DMS 273 treated with DMSO at 0.1 percent for 48 hours (cell line): ENCODE data around the gene LSM7.

ENCODE experiments used
- DNase-seq: peaks from one replicate; lab custom pipeline; 2025; lab: John Stamatoyannopoulos, UW

Gene LSM7

DNA sequence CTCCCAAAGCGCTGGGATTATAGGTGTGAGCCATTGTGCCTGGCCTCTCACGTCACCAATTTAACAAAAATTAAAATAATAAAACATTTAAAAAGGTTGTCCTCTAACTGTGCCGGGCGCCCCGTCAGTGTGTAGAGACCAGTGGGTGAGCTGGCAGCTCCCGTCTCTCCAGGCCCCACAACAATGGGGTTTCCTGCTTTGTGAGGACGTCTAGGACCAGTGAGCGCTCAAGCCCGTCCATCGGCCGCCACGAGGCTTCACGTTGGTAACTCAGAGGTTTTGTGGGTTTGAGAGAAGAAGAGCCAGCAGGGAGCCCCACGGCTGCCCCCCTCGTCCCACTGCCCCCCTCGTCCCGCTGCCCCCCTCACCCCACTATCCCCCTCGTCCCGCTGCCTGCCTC is 4.7 kb downstream of the LSM7 start:
- DNase-seq: no peak

DNA sequence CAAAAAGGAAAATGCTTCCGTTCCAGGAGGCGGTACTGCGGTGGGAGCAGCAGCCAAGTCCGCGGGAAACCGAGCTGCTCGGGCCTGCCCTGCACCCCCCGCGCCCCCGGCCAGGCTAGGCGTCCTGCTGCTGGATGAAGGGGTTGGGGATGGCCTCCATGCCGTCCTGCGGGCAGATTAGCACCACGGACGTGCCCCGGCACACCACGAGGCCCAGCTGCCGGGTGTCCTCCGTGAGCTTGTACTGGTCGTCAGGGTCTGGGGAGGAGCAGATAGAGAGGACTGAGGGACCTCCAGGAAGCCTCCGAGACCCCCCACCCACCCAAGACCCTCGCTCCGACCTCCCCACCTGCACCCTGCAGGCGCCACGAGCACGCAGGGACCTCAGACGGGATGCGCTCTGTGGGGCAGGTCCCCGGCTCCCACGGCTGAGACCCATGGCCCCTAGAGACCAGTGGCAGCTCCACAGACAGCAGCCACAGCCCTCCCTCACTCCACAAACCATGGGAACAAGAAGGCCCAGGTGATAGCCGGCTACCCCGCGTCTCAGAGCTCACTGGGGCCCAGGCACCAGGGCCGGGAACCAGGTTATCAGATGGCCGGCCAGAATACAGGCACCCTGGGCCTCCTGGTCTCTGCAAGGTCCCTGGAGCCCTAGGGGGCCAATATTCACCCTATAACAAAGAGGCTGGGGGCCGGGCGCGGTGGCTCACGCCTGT is 6.7 kb downstream of the LSM7 start:
- no peak for DNase-seq

DNA sequence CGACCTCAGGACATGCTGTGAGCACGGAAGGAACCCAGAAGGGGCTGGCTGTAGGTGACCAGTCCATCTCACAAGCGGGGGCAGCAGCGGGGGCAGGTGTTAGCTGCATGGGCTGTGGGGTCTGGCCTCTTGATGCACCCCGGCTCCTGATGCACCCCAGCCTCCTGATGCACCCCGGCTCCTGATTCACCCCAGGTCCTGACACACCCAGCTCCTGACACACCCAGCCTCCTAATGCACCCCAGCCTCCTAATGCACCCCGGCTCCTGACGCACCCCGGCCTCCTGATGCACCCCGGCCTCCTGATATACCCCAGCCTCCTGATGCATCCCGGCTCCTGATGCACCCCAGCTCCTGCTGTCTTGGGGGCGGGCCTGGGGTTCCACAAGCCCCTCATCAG is 7.4 kb downstream of the LSM7 start:
- DNase-seq: no peak

DNA sequence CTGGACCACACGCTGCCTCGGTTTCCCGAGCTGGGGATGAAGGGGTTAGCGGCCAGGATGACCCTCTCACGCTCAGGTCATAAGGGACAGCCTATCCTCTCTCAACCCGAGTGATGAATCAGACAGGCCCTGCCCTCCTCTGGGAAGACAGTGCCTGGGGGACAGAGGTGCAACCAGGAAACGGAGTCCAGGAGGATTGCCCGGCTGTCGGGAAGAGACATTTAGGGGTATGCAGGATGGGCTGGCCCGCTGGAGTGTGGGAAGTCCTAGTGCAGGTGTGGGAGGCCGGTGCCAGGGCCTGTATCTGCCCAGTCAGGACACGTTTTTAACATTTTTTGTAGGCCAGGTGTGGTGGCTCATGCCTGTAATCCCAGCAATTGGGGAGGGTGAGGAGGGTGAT is 8.3 kb downstream of the LSM7 start:
- DNase-seq: no peak

DNA sequence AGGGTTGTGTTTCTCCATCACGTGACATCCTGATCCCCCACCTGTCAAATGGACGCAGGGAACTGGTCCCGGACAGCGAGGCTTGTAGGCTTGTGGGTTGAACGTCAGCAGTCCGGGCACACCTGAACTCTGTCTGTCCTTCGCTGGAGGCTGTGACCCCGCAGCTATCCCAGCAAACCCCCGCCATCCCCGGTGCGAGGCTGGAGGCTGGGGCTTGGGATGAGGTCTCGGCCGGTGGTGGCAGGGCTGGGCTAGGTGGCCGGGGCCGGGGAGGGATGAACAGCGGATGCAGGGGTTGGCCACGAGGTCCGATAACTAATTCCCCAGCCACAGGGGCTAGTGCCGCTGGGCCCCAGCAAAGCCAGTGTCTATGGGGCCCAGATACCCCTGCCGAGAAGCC is 8.8 kb downstream of the LSM7 start:
- DNase-seq: no peak

DNA sequence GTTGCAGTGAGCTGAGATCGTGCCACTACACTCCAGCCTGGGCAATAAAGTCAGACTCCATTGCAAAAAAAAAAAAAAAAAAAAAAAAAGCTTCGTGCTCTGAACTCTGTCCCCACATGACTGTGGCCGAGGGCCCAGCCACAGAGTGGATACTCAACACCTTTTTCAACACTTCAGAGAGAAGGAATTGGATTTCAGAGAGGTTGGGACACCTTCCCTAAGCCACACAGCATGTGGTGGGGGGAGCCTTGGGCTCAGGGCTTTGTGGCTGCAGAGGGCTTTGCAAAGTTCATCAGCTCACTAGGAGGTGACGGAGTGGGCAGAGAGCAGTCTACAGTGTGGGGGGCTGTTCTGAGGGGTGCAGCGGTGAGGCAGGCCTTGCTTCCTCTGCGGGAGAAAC is 9.5 kb downstream of the LSM7 start:
- DNase-seq: no peak

DNA sequence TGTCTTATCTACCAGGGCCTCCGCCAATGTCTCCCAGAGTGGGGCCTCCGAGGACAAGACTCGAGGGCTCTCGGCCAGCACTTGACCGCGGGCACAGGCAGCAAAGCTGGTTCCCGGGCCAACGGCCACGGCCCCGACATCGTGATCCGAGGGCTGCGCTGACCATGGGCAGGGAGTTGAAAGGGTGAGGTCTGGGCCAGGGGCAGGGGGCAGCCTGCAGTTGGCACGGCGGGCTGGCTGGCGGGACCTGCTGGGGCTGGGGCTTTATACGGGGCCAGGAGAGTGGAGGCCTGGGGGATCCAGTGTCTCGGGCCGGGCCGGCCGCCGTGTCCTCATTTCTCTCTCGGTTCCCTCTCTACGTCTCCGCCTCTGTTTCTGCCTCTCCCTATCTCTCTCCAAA is 10.6 kb downstream of the LSM7 start:
- DNase-seq: no peak

DNA sequence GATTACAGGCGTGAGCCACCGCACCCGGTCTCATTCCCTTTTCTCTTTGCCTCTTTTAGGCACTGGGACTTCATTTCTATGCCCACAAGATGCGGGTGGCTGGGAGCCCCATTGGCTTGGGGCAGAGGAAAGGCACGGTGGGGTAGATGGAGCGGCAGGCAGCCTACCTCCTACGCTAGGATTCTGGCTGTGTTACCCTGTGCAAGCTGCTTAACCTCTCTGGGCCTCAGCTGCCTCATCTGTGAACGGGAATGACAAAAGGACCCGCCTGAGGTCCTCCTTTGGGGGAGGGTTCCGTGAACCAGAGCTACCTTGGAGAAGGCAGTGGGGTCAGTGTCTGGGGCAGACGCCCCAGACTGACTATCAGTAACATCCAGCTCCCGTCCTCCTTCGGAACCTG is 11.1 kb downstream of the LSM7 start:
- no peak for DNase-seq

DNA sequence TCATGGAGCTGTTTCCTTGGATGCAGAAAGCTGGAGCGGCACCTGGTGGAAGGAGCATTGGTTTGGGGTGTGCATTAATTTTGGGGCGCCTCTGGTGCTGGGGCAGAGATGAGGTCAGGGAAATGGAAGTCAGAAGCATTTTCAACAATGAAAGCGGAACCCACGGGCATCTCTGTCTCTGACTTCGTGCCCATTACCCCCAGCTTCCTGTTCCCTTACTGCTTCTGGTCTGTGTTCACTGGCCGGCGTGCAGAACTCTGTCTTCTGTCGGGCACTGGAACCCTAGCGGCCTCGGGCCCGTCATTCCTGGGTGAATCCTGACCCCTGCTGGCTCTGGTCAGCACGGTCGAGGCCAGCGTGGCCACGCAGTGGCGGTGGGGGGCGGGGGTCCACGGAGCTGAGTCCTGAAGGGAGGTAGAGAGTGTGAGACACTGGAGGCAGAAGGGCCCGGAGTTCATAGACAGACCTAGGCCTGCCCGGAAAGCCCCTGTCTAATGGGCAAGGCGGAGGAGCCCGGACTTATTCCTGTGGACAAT is 12.5 kb downstream of the LSM7 start:
- no peak for DNase-seq

DNA sequence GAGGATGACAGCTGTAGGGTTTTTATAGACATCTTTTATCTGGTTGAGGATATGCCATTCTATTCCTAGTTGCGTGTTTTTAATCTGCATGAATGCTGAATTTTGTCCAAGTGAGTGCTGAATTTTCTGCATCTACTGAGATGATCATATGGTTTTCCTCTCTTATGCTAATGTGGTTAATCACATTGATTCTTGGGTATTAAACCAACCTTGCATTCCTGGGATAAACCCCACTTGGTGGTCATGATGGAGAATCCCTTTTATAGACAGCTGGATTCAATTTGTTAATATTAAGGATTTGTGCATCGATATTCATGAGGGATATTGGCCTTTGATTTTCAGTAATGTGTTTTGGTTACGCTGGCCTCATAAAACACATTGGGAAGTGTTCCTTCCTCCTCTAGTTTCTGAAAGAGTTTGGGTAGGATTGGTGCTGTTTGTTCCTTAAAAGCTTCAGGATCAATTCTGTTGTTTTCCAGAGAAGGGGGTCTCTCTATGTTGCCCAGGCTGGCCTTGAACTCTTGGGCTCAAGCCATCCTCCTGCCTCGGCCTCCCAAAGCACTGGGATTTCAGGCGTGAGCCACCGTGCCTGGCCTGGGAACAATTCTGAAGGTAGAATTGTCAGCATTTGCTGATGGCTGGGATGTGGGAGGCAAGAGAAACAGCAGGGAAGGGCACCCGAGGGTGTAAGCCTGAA is 13.1 kb downstream of the LSM7 start:
- DNase-seq: no peak

DNA sequence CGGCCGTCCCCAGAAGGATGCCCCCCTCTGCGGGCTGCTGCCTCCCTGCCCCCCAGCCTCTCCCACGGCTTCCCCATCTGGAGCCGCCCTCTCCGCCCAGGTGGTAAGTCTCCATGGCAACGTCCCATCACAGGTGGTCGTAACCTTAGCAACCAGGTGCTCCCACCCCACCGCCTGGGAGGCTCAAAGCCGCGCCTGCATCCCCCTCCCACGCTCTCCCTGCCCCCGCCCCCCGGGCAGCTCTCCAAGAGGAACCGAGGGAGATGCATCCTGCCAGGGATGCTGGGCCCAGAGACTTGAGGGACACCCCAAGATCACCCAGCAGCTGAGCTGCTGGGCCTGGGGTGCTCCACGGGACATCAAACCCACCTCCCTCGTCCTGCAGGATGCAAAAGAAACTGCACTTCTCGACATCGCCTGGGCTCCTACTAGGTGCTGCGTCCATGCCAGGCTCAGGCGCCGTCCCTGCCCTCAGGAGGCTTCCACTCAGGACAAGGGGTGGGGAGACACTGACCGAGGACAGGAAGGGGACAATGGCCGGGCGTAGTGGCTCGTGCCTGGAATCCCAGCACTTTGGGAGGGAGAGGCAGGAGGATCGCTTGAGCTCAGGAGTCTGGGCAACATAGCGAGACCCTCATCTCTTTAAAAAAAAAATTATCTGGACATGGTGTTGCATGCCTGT is 15.4 kb downstream of the LSM7 start:
- no peak for DNase-seq

DNA sequence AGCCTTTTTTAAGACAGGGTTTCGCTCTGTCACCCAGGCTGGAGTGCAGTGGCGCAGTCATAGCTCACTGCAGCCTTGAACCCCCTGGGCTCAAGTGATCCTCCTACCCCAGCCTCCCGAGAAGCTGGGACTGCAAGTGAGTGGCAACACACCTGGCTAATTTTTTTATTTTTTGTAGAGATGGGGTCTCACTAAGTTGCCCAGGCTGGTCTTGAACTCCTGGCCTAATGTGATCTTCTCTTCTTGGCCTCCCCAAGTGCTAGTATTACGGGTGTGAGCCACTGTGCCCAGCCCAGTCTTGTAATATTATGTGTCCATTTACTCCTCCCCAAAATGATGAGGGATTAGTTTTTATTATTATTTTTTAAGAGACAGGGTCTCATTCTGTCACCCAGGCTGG is 17.3 kb downstream of the LSM7 start:
- no peak for DNase-seq

DNA sequence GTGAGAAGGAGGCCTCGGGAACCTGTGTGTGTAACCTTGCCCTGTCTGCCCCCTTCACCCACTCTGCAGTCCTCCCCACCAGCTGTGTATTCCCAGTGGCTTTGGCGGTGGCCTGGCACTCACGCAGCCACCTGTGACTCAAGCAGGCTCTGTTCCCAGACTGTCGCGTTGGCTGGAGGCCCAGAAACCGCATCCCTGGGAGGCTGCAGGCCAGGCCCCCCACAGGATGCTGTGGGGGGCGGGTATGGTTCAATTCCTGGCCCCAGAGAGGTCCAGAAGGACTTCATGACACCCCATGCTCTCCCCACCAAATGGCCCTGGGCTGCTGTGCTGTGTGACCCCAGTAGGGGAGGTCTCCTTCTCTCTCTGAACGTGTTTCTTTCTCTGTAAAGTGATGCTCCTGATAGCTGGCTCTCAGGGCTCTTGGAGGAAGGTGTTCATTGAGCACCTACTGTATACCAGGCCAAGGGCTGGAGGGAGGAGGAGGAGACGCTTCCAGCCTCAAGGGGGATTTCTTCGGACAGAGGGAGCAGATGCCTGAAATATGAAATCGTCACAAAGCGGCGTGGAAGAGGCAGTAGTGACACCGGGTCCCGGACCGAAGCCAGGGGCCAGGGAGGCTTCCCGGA is 18.5 kb downstream of the LSM7 start:
- DNase-seq: no peak

DNA sequence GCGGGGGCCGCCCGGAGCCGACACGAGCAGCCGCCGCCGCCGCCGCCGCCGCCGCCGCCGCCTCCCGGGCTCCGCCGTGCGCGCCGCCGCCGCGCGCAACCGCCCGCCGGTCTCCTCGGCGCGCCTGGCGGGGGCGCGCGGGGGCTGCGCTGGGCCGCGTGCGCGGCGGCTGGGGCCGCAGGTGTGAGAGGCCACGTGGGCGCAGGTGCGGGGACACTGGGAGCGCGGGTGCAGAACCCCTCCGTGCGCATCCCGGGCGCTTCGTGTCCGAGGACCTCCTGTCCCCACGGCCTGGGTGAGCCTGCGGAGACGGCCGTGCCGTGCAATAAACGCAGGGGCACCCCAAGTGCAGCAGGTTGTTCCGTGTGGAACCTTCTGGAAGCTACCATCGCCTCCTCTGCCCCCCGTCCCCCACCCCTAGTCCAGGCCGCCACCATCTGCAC is 20.3 kb downstream of the LSM7 start, which contains the start of gene LINGO3:
Gene LINGO3, minus strand, starts transcription at position 41 of the 443 bp plus-strand sequence. CDS start 16,378 bp downstream, outside the sequence.
- no peak for DNase-seq

DNA sequence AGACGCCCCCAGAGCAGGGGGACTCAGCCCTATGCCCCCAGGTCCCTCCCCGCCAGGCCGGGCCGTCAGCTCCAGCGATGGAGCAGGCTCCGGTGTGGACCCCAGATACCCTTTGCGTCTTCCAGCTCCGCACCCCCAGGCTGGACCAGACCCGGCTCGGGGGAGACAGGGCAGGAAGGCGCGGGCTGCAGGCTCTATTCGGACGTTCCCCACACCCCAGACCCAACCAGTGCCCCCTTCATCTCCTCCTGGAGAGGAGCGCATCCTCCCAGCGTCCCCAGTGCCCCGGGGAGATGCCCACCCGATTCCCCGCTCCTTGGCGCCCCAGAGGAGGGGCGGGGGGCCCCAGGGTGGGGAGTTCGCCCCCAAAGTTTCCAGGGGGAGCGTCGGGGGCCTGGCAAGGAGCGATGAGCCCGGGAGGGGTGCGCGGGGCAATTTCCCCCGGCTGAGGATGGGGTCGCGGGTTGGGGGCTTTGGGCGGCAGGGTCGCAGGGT is 20.8 kb downstream of the LSM7 start:
- no peak for DNase-seq

DNA sequence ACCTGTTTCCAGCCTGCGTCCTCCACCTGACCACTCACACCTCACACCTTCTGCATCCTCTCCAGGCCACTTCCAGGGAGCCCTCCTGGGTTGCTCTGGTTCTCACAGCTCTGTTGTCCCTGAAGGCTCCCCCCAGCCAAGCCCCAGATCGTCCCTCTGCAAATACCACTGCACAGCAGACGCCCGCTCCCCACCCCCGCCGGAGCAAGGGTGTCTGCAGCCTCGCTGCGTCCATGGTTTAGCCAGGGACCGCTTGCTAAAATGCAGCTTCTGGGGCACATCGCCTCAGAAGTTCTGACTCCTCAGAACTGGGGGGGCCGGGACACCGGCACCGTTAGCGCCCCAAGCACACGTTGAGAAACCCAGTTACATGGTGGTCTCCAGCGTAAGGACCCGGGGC is 21.4 kb downstream of the LSM7 start:
- DNase-seq: no peak

DNA sequence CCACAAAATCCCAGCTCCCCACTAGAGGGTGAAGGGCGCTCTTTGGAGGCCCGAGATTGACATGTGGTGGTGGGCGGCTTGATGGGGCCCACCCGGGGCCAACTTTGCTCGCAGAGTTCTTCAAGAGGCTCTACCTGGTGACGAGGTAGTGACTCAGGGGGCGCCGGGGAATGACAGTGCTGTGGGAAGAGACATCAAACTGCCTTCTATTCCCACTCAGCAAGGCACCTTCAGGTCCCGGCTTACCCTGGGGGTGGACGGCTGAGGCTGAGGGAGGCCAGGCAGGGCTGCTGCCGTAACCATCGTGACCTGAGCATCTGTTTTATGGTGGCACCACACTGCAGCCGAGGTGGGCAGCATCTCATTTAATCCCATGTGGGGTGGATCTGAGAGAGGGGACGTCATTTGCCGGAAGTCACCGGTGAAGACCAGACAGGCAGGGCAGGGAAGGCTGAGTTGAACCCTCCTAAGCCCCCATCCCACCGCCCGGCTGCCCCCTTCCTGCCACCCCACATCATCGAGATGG is 22.0 kb downstream of the LSM7 start:
- DNase-seq: no peak

DNA sequence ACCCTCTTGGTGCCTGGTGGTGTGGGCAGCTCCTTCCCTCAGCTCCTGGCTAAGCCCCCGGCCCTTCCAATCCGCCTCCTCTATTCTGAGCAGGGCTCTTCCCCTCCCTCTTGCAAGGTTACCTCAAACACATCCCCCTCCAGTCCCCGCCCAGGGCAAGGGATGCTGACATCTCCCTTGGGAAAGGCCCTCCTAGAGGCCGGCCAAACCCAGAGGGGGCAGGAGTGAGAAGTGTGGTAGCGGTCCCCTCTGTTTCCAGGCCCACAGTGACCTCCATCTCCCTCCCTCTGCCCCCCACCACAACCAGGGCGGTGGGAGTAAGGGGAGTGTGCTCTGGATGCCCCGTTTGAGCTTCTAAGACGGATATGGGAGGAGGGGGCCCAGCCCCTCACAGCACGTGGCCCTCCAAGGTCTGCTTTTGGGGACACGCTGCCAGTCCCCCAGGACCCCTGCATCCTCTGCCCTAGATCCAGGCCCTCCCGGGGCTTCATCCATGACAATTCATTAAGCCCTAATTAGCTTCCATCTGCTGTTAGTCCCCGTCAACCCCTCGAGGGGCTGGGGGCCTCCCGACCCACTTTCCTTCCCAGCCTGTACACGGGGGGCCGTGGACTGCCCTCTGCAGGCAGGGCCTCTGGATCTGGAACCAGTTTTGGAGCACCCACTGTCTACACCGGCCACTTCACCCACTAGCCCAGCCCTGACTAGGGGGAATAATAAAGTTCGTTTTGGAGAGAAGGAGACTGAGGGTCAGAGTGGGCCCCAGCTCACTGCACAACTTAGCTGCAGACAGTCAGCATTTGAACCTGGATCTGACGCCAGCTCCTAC is 22.7 kb downstream of the LSM7 start:
- no peak for DNase-seq

DNA sequence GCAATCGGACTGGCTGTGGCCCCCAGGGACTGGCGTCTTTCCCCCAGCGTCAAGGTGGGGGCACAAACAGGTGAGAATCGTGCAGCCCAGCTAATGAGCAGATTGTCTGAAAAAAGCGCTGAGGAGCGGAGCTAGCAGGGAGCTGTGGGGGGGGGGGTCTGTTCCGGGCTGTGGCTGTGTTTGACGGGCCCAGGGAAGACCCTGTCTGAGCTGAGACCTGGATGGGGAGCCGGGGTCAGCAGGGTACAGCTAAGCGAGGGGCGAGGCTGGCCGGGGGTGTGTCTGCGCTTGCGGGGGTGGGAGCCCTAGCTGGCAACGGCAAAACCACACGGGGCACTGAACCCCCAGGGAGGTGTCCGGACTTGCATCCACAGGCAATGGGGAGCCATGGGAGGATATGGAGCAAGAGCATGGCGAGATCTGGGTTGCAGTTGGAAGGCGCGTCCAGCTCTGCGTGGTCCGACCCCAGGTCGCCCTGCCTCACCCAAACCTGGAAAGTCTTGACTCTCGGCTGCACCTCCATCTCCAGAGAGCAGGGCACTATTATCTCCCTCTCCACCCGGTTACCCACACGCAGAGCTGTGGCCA is 25.1 kb downstream of the LSM7 start:
- no peak for DNase-seq

DNA sequence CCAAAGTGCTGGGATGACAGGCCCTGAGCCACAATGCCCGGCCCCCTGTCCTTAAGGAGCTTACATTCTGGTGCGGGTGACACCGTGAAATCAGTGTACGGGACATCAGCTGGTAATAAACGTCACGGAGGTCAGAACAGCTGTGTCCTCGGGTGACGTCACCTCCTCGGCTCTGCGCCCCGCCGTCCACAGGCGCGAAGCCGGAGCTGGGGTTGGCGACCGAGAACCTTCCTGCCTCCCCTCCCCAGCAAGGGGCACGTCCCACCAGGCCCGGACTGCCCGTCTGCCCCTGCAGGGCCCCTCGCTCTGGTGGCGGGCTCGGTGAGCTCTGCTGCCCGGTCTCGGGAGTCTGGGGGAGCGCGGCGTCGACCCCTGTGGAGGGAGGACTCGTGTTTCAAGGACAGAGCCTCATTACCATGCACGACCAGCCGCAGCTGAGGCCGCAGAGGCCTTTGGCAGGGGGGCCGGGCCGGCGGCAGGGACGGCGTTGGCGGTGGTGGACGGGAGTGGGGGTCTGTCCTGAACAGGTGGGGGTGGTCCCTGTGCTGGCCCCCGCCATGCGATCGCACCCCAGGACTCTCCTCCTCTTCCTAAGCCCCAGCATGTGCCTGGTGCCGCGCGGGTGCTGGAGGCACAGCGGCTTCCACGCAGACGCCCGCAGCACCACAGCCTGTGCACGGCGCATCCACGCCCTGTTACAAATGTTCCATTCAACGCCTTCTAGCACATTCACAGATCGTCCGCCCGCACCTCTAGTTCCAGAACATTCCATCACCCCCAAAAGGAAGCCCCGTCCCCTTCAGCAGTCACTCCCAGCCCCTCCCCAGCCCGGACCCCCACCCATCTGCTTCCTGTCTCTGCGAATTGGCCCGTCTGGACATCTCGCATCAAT is 25.8 kb downstream of the LSM7 start:
- DNase-seq: no peak
